Activated gamma-delta T cell treated with anti-CD3 and anti-CD28 coated beads, Interleukin-2, amount 50 U/mL, for 16 hours (primary cell): Measurements from ENCODE around the gene ASXL2.
"Not testable (repeated sequence)": the region's sequence is repeated elsewhere in the genome, so short reads cannot be mapped to it uniquely, and the experiment has no call there.

Experiments
- DNase-seq: peaks from one replicate; pipeline ENCODE4 v3.0.0-alpha.2; 2020; ENCODE audit warnings: low read depth

The ASXL2 gene

GRCh38 chr2:25891672-25892071 lies 13.4 kb upstream of the ASXL2 start:
- no peak for DNase-seq

GRCh38 chr2:25887624-25888242 lies 9.4 kb upstream of the ASXL2 start:
- no peak for DNase-seq

DNA sequence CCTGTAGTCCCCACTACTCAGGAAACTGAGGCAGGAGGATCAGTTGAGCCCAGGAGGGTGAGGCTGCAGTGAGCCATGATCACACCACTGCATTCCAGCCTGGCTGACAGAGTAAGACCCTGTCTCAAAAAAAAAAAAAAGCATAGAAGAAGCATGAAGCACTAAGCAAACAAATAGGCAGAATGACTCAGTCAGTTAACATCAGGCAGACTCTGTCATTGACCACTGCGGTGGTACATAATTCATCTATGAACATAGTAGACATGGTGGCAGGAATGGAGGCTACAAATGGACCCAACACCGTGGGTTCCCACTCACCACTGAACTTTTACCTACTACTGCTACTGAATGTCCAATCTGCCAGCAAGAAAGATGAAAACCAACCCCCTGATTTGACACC lies 7.6 kb upstream of the ASXL2 start:
- no peak for DNase-seq

DNA sequence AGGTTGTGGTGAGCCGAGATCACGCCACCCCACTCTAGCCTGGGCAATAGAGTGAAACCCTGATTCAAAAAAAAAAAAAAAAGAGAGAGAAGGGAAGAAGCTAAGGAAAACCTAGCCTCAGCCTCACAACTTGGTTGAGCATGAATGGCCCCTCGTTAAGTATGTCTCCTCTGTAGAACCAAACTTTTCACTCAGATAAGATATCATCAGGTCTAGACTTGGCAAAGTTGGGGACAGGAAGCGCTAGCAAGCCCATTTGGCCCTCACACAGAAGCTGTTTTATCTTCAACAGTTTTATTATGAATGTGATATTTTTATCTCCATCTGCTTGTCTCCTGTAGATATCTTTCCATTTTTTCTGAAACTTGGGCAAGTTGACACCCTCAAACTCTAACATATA lies 3.5 kb upstream of the ASXL2 start:
- no peak for DNase-seq

DNA sequence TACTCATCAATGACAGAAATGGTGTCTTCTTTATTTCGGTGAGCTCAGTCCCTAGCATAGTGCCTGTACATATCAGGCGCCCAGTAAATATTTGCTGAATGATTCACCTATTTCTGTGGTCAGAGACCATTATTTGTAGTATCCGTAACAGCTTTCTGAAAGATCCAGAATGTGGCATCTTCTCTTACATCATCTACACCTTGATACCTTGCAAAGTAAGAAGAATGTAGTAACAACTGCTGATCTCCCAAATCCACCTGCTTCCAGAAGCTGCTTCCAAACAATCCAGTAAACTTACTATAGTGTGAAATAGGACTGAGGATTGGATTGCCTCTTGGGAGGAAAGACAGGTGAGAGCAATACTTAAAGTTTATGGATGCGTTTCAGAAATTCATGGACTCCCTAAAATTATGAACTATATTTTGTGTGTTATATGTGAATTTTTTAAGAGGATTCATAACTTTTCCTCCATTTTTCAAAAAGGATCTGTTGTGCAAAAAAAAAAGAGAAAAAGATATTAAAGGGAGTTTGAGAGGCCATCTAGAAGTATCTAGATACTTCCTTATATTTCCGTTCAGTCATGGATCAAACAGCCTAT lies 945 bp upstream of the ASXL2 start:
- no peak for DNase-seq

DNA sequence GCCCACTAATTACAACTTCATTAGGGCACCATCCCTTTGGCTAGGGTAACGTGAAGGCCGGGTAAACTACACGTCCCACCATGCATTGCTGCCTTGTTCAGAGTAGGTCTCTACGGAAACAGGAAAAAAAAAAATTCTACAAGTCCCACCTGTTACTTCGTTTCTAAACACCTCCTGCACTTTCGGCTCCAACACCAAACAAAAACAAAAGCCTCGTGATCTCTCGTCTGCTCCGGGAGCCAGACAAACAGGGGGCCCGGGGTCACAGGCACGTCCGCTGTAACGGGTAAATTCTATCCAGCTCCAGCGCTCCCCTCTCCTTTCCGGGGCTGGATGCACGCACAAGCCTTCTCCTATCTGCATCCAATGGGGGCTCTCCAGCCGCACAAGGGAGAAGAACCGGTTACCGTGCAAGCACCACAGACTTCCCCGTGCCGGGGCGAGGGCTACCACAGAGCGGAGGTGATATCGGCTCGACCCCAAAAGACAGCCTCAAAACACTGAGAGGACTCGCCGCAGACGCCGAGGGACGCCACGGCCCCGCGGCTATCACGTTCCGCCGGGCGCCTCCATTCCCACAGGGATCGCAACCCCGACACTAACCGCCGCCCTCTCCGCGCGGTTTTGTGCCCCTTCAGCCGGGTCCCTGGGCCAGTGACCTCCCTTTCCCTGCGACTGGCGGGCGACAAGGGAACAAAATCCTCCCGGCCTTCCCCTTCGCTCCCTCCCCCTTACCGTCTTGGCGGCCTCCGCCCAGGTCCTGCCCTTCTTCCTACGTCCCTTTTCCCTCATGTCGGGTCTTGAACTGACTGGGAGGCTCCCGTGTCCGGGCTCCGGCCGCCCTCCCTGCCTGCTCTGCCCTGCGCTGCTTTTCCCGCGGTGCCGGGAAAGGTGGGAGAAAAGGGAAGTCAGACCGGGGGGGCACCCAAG lies 591 bp downstream of the ASXL2 start:
- DNase-seq = peak; percentile 19

- DNase-seq = no peak
Measured at GRCh38 chr2:25872134-25872533, 6.2 kb downstream of the ASXL2 start.

DNA sequence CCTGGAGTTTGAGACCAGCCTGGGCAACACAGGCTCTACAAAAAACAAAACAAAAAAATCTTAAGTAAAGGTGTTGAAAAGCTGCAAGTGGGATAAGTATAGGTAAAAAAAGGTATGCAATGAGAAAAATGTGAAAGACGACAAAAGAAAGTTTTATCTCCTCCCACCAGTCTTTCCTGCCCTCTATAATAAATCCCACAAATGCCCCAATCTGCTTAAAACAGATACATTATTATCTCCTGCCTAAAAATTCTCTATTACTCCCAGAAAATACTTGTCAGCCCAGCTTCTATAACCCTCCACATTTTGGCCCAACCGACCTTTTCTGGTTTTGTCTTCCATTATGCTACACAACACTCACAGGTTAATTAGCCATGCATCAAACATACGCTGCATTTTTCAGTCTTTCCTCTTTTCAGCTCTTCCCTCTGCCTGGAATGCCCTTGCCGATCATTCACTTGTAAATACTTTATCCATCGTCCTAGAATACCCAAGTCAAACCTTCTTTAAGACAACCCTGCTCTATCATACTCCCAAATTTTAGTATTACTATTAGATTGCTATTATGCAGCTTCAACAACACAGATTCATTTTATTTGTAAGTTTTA lies 10.8 kb downstream of the ASXL2 start:
- DNase-seq = no peak

- DNase-seq = no peak
Measured at GRCh38 chr2:25856377-25856776, 21.9 kb downstream of the ASXL2 start.

- DNase-seq = no peak
Measured at GRCh38 chr2:25855065-25855464, 23.2 kb downstream of the ASXL2 start.

DNA sequence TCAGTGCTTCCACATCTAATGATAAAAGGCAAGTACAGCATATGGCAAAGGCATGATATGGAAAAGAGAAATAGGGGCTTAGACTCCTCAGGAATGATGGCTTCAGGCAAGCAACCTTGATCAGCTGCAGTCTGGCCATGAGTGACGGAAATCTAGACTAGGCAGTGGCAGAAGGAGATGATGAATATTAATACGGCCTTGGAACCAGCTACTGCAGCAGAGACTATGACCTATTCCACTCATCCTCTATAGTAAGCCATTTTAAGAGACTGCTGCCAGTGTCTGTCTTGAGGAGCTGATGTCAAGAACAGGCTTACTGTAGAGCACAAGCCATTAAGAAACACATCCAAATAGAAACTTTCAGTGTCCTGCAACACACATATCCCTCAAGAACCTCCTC lies 23.7 kb downstream of the ASXL2 start:
- DNase-seq = no peak

DNA sequence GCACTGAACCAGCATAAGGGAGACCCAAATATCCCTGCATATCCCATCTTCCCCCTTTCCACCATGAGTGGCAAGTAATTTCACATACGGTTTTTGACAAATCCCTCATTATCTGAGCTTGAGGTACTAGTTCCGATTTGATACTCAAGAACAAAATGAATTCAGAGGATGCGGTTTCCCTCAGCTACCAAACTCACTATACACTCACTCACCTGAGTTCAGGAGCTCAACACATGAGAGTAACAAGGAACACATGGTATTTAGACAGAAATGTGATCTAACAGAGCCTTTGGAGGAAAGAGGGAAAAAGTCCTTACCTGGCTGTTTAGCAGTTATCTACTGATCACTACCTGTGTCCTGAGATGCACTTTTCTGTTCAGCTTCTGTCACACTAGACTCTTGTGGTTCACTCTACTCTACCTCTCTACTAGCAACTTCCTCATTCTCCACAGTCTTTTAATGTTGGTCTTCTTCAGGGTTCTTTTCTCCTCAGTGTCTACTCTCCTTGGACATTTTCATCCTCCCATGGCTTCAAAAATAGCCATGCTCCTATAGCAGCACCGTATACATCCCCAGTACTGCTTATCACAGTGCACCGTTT lies 25.1 kb downstream of the ASXL2 start:
- DNase-seq = no peak

DNA sequence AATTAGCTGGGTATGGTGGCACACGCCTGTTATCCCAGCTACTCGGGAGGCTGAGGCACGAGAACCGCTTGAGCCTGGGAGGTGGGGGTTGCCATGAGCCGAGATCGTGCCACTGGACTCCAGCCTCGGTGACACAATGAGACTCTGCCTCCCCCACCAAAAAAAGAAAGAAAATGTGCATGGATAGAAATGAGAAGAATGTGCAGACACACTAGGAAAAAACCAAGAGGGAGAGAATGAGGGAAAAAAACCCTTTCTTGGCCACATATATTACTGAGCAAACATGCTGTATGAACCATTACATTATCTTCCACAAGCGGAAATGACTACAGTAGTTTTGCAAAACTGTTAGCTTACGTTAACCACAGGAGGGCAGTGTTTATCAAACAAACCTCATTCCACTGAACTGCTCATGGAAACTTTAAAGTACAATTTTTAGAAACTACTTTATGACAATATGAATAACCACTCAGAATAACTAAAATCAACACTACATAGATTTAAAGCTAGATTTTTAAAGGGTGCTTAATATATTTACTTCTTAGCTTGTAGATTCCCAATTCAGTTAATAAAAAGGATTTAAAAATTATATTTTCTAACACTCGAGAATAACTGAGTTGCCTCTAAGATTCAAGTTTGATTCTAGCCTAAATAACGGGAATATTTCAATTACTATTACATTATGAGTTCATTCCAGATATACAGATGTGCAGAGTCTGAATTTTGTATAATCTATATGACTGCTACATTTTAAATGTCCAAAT lies 26.4 kb downstream of the ASXL2 start:
- DNase-seq = peak; percentile 23

GRCh38 chr2:25850400-25850799 lies 27.9 kb downstream of the ASXL2 start:
- not testable (repeated sequence) for DNase-seq

DNA sequence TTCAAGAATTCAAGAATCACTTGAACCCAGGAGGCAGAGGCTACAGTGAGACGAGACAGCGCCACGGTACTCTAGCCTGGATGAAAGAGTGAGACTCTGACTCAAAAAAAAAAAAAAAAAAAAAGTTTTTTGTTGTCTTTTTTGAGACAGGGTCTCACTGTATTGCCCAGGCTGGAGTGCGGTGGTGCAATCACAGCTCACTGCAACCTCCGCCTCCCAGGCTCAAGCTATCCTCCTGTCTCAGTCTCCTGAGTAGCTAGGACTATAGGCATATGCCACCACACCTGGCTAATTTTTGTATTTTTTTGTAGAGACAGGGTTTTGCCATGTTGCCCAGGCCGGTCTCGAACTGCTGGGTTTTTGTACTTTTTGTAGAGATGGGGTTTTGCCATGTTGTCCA lies 28.9 kb downstream of the ASXL2 start:
- not testable (repeated sequence) for DNase-seq

GRCh38 chr2:25845843-25846505 lies 32.3 kb downstream of the ASXL2 start:
- DNase-seq = no peak

DNA sequence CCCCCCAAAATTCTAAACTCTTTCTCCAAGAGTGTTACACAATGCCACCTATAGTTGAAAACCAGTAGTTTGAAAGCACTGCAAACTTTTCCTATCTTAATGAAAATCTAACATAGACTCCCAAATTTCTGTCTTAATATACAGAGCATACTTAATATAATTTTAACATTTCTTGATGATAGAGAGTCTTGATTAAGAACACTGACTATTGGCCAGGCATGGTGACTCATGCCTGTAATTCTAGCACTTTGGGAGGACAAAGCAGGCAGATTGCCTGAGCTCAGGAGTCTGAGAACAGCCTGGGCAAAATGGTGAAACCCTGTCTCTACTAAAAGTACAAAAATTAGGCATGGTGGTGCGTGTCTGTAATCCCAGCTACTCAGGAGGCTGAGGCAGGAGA lies 34.2 kb downstream of the ASXL2 start:
- DNase-seq = no peak

- no peak for DNase-seq
Measured at GRCh38 chr2:25842155-25842554, 36.1 kb downstream of the ASXL2 start.

GRCh38 chr2:25838152-25838756 lies 40.0 kb downstream of the ASXL2 start:
- no peak for DNase-seq

GRCh38 chr2:25835906-25836305 lies 42.4 kb downstream of the ASXL2 start:
- no peak for DNase-seq

DNA sequence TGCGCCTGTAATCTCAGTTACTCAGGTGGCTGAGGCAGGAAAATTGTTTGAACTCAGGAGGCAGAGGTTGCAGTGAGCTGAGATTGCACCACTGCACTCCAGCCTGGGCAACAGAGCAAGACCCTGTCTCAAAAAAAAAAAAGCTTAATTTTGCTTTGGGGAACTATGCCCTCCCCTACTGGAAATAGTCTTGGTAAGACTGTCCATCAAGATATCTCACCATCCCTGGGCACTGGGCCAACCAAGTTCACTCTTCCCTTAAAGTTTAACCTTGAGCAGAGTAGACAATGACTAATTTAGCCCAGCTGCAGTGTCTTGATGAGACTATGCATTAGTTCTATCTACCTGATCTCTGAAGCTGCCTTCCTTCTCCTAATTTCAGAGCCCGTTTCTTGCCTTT lies 44.7 kb downstream of the ASXL2 start:
- no peak for DNase-seq
